HFFc6 (cell line): ENCODE results near the gene PPM1A. TPM values are rescaled to one million over a fixed set of nuclear protein-coding genes. Genes with fewer than 3 reads are reported as not detected.

Source experiments
- DNase-seq: peaks from one replicate; pipeline ENCODE4 v3.0.0-alpha.2; 2018
- H3K27ac Mint-ChIP-seq: 2 replicates; pipeline ENCODE4 v1.8.0; 2020; ENCODE audit warnings: mild to moderate bottlenecking, mixed read lengths
- H3K27me3 Mint-ChIP-seq: 2 replicates; pipeline ENCODE4 v1.8.0; 2021; ENCODE audit warnings: mild to moderate bottlenecking, moderate library complexity, mixed read lengths; ENCODE audit not compliant: insufficient read depth
- H3K36me3 Mint-ChIP-seq: 2 replicates; pipeline ENCODE4 v1.8.0; 2021; ENCODE audit warnings: low read depth, mixed read lengths
- H3K4me1 Mint-ChIP-seq: 2 replicates; pipeline ENCODE4 v1.8.0; 2020; ENCODE audit warnings: low read depth, mixed read lengths
- H3K4me3 Mint-ChIP-seq: 2 replicates; pipeline ENCODE4 v1.8.0; 2020; ENCODE audit warnings: mild to moderate bottlenecking, moderate library complexity, mixed read lengths
- H3K9me3 Mint-ChIP-seq: 2 replicates; pipeline ENCODE4 v1.8.0; 2020; ENCODE audit warnings: mild to moderate bottlenecking, mixed read lengths
- total RNA-seq, 6 experiments: library from RNA; stranded (reverse); fragmentation: NEBNext Ultra II Directional; extraction: Animal tissue kit (Norgen Biotek cat#: 25700); gene quantifications; 2 replicates in 1 of 6; 3 replicates in 5 of 6; pipeline ENCODE4 v1.2.3, GENCODE V29; 2021
- TF ChIP-seq, protein P1 (sequence below): fragments of 200-600 bp; sonication (generic); IDR thresholded peaks from 2 replicates; pipeline ENCODE4 v1.5.0; 2021; ENCODE audit warnings: antibody characterized with exemption, mild to moderate bottlenecking

The PPM1A gene
- total RNA-seq, 6 experiments from 2014 or later = 35.2 to 38.0 (median 36.5) TPM

DNA sequence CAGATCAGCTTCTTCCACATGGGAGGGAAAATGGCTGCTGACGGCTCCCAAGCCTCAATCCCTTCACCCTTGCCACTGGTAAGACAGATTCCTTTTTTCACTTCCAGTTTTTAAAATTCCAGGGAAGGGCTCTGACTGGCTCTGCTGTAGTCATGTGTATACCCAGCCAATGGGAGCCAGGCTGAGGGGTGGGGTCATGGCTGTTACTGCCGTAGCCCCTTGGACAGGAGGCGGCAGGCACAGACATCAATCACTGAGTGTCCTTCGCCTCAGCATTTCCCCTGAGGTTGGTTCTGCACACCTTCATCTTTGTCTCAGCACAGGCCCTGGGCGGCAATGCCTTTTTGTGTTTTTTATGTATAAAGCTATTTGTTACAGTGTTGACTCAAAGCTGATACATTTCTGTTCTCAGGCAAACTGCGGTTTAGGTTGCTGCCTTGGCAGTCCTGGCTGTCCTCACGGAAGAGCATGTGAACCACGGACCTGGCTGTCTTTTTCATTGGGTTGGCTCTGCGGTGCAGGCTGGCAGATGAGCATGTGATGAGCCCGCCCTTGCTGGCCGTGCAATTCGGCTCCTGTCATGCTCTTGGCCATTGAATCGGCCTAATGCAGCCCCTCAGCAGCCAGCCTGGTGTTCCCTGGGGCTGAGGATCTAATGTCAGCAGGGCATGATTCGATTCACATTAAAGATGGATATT, 74.3 kb downstream of the PPM1A start:
- H3K27me3 Mint-ChIP-seq = peaks cover 29% of the 10 kb centered on the region
- H3K4me1 Mint-ChIP-seq = peaks cover 5% of the 10 kb centered on the region; the same call in 1 of the 2 replicates

GRCh38 chr14:60324837-60325236, 75.8 kb downstream of the PPM1A start:
- Mint-ChIP-seq H3K27me3 (peaks cover 34% of the 10 kb centered on the region), H3K36me3 (no peaks in the 10 kb centered on the region), H3K4me1 (peaks cover 5% of the 10 kb centered on the region; the same call in 1 of the 2 replicates), H3K27ac (no peak overlapping the region), H3K9me3 (no peaks in the 10 kb centered on the region), H3K4me3 (no peak overlapping the region)
- TF ChIP-seq, protein P1, sequence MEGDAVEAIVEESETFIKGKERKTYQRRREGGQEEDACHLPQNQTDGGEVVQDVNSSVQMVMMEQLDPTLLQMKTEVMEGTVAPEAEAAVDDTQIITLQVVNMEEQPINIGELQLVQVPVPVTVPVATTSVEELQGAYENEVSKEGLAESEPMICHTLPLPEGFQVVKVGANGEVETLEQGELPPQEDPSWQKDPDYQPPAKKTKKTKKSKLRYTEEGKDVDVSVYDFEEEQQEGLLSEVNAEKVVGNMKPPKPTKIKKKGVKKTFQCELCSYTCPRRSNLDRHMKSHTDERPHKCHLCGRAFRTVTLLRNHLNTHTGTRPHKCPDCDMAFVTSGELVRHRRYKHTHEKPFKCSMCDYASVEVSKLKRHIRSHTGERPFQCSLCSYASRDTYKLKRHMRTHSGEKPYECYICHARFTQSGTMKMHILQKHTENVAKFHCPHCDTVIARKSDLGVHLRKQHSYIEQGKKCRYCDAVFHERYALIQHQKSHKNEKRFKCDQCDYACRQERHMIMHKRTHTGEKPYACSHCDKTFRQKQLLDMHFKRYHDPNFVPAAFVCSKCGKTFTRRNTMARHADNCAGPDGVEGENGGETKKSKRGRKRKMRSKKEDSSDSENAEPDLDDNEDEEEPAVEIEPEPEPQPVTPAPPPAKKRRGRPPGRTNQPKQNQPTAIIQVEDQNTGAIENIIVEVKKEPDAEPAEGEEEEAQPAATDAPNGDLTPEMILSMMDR = no peak
- no peak for DNase-seq

More for the DNA sequence above, 74.3 kb downstream of the PPM1A start:
- Mint-ChIP-seq H3K27ac (no peak overlapping the region), H3K4me3 (no peak overlapping the region), H3K9me3 (no peaks in the 10 kb centered on the region), H3K36me3 (no peaks in the 10 kb centered on the region)
- TF ChIP-seq, protein P1 = no peak
- DNase-seq = no peak

DNA sequence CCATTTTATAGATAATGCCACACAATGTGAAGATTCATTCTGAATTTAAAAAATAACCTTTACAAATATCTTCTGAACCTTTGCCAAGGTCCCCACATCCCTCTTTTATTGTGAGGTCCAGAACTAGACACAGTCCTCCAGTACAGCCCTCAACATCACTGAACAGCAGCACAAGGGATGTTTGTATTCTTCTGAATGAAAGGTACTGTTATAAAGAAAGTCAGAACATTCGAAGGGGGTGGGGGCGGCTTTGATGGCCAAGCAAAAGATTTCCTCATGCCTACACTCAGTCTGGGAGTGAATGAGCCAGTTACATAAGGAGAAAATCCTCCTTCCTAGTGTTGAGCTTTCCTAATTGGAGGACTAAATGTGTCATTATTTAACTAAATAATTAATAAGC, 77.3 kb downstream of the PPM1A start:
- peaks cover 10% of the 10 kb centered on the region for H3K4me1 Mint-ChIP-seq
- no peaks in the 10 kb centered on the region for H3K9me3 Mint-ChIP-seq
- no peak for DNase-seq
- H3K27ac Mint-ChIP-seq = no peak overlapping the region
- peaks cover 34% of the 10 kb centered on the region for H3K27me3 Mint-ChIP-seq
- H3K36me3 Mint-ChIP-seq = no peaks in the 10 kb centered on the region
- H3K4me3 Mint-ChIP-seq = no peak overlapping the region
- TF ChIP-seq, protein P1 = no peak

GRCh38 chr14:60327447-60328331, 78.7 kb downstream of the PPM1A start:
- TF ChIP-seq, protein P1 = no peak
- Mint-ChIP-seq H3K4me1 (peaks cover 19% of the 10 kb centered on the region), H3K36me3 (no peaks in the 10 kb centered on the region), H3K9me3 (no peaks in the 10 kb centered on the region), H3K27me3 (peaks cover 32% of the 10 kb centered on the region), H3K4me3 (no peak overlapping the region), H3K27ac (no peak overlapping the region)
- DNase-seq = no peak

- Mint-ChIP-seq H3K4me3 (no peak overlapping the region), H3K27me3 (peaks cover 28% of the 10 kb centered on the region), H3K9me3 (no peaks in the 10 kb centered on the region), H3K36me3 (no peaks in the 10 kb centered on the region), H3K27ac (no peak overlapping the region), H3K4me1 (peaks cover 19% of the 10 kb centered on the region)
- TF ChIP-seq, protein P1 = no peak
- DNase-seq = no peak
Measured at GRCh38 chr14:60328583-60328982, 79.6 kb downstream of the PPM1A start.
